IMR-90 (cell line): ENCODE results near the gene MFNG.

Source experiments
- BHLHE40 ChIP-seq: fragments of 150-350 bp; IDR thresholded peaks from 2 replicates; pipeline ENCODE4 v1.6.1; 2016; ENCODE audit warnings: mild to moderate bottlenecking, low read depth, low read length
- CEBPB ChIP-seq: IDR thresholded peaks from 2 replicates; pipeline ENCODE4 v1.6.1; 2012; ENCODE audit warnings: low read depth, low read length, improper control_type of control experiment
- CHD1 ChIP-seq: IDR thresholded peaks from 2 replicates; pipeline ENCODE4 v1.6.1; 2012; ENCODE audit warnings: low read depth, low read length, improper control_type of control experiment
- CTCF ChIP-seq: conservative IDR thresholded peaks from 2 replicates; pipeline ENCODE4 v1.5.1; 2012; ENCODE audit warnings: mild to moderate bottlenecking, low read depth, low read length, improper control_type of control experiment
- FOS ChIP-seq: fragments of 150-350 bp; IDR thresholded peaks from 2 replicates; pipeline ENCODE4 v1.6.1; 2016; ENCODE audit warnings: low read depth, low read length
- MAFK ChIP-seq: IDR thresholded peaks from 2 replicates; pipeline ENCODE4 v1.6.1; 2012; ENCODE audit warnings: low read depth, low read length, improper control_type of control experiment
- MAZ ChIP-seq: IDR thresholded peaks from 2 replicates; pipeline ENCODE4 v1.6.1; 2012; ENCODE audit warnings: low read depth, mild to moderate bottlenecking, low read length, improper control_type of control experiment, moderate library complexity, borderline replicate concordance
- MXI1 ChIP-seq: IDR thresholded peaks from 2 replicates; pipeline ENCODE4 v1.6.1; 2012; ENCODE audit warnings: low read depth, mild to moderate bottlenecking, low read length, moderate library complexity, borderline replicate concordance
- POLR2A ChIP-seq: IDR thresholded peaks from 2 replicates; pipeline ENCODE4 v1.6.1; 2012; ENCODE audit warnings: mild to moderate bottlenecking, low read depth, low read length
- RAD21 ChIP-seq: IDR thresholded peaks from 2 replicates; pipeline ENCODE4 v1.6.1; 2012; ENCODE audit warnings: low read length, improper control_type of control experiment
- SMC3 ChIP-seq: fragments of 150-350 bp; IDR thresholded peaks from 2 replicates; pipeline ENCODE4 v1.6.1; 2016; ENCODE audit warnings: low read depth, mild to moderate bottlenecking, antibody characterized with exemption, low read length, moderate library complexity
- USF2 ChIP-seq: fragments of 150-350 bp; IDR thresholded peaks from 2 replicates; pipeline ENCODE4 v1.6.1; 2017; ENCODE audit warnings: mild to moderate bottlenecking, antibody characterized with exemption, low read length, low read depth

DNA sequence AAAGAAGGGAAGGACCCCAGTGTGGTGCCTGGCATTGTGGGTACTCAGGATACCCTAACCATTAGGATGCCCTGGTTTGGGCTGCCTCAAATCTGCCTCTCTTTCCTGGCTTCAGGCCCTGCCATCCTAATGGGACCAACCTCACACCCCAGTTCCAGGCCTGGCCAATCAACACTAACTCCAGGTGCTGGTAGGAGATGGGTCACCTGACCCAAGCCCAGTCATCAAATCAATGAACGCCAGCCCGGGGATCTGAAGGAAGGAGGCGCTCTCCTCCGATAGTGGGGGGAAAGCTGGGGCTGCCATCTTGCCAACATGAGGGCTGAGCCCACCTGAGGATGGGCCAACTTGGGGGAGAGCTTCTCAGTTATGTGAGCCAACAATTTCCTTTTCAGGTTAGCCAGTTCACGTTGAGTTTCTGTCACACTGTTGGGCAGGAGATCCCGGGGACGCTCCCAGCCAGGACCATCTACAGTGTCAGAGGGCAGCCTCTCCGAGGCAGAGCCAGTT is 12.7 kb downstream of the MFNG start:
- no peak for TF ChIP-seq CTCF
- TF ChIP-seq CEBPB, result no peak
- TF ChIP-seq POLR2A, result no peak
- TF ChIP-seq SMC3, result no peak
- TF ChIP-seq RAD21, result no peak
- no peak for TF ChIP-seq MAZ
- TF ChIP-seq BHLHE40, result no peak
- no peak for TF ChIP-seq MXI1
- TF ChIP-seq FOS, result no peak
- TF ChIP-seq MAFK, result no peak
- no peak for TF ChIP-seq USF2
- TF ChIP-seq CHD1, result no peak
